ENCODE results near the gene TMIGD2. TPM values are rescaled to one million over a fixed set of nuclear protein-coding genes. Genes with fewer than 3 reads are reported as not detected.

Gene TMIGD2
- total RNA-seq, 1 experiment from 2014 or later: not detected

DNA sequence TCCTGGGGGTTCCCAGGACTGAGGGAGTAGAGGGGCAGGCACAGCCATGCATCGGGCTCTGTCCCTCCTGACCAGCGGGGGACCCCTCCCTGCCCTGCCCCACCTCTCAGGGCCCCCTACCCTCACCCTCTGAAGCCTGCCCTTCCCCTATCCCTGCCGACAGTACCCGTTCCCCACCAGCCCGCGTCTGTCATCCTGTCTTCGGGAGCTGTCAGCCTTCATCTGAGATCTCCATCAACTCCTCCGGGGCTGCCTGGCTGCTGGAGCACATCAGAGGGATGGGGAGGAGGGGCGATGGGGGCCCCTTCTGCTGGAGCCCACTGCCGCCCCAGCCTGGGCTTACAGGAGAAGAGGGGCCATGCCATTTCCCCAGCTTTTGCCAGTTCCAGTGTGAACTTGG, 29.3 kb downstream of the TMIGD2 start:
- ATAC-seq (no peak), DNase-seq (no peak)
- H3K79me2 ChIP-seq (ENCODE audit: low read length): no peaks in the 10 kb centered on the region
- no peaks in the 10 kb centered on the region for H3K9me2 ChIP-seq (replicated peaks; ENCODE audit: low read length)
- peaks cover 2% of the 10 kb centered on the region; the same call in 1 of the 2 replicates for H3K36me3 ChIP-seq (ENCODE audit: low read depth, low read length)
- no peak overlapping the region for H3K27ac ChIP-seq (ENCODE audit: low read length)
- H3K9me3 ChIP-seq (ENCODE audit: low read length): no peaks in the 10 kb centered on the region
- no peak overlapping the region for H3K4me2 ChIP-seq (ENCODE audit: low read length)
- H2AFZ ChIP-seq (ENCODE audit: low read length): no peak overlapping the region
- ChIA-PET POLR2A (ENCODE audit: unreplicated experiment) (no interaction called here), CTCF (no interaction called here)
- BruUV-seq (replicated peaks): no TSS peak
- TF ChIP-seq EZH2 (IDR thresholded peaks at IDR 0.05; ENCODE audit: low read length, unreplicated experiment): no peak
- TF ChIP-seq, protein P1, sequence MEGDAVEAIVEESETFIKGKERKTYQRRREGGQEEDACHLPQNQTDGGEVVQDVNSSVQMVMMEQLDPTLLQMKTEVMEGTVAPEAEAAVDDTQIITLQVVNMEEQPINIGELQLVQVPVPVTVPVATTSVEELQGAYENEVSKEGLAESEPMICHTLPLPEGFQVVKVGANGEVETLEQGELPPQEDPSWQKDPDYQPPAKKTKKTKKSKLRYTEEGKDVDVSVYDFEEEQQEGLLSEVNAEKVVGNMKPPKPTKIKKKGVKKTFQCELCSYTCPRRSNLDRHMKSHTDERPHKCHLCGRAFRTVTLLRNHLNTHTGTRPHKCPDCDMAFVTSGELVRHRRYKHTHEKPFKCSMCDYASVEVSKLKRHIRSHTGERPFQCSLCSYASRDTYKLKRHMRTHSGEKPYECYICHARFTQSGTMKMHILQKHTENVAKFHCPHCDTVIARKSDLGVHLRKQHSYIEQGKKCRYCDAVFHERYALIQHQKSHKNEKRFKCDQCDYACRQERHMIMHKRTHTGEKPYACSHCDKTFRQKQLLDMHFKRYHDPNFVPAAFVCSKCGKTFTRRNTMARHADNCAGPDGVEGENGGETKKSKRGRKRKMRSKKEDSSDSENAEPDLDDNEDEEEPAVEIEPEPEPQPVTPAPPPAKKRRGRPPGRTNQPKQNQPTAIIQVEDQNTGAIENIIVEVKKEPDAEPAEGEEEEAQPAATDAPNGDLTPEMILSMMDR (conservative IDR thresholded peaks at IDR 0.05; ENCODE audit: low read depth, low read length): no peak
- no peak for TF ChIP-seq EZH2phosphoT487 (IDR thresholded peaks at IDR 0.05; ENCODE audit: borderline replicate concordance, low read length)
- no peaks in the 10 kb centered on the region for H4K20me1 ChIP-seq (ENCODE audit: low read length)
- no peaks in the 10 kb centered on the region for H3K27me3 ChIP-seq (ENCODE audit: low read length)
- no peaks in the 10 kb centered on the region for H3F3A ChIP-seq (ENCODE audit: low read length, unreplicated experiment)
- no peaks in the 10 kb centered on the region for H3K4me1 ChIP-seq (ENCODE audit: insufficient read depth, low read length)
- no peak overlapping the region for H3K9ac ChIP-seq (ENCODE audit: low read length)
- no peak overlapping the region for H3K4me3 ChIP-seq (ENCODE audit: low read length)
- intact Hi-C loops (cut with micrococcal nuclease): no loop called here

DNA sequence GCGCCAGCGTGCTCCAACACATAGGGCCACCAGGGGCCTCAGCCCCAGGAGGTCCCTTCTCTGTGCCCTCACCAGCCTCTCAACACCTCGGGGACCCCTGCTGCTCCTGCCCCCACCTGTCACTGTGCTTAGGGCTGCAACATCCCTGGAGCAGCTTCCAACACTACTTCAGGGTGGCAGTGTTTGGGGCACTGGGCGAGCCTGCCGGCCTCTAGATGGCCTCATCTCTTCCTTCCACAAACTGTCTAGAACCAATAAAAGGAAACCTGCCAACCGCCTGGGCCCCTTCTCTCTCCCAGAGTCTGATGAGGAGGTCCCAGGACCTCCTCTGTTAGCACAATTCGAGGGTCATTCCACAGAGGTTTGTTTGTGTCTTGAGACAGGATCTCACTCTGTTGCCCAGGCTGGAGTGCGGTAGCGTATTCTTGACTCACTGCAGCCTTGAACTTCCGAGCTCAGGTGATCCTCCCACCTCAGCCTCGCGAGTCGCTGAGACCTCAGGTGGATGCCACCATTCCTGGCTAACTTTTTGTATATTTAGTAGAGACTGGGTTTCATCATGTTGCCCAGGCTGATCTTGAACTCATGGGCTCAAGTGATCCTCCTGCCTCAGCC, 33.3 kb downstream of the TMIGD2 start:
- Histone ChIP-seq H2AFZ (ENCODE audit: low read length) (no peak overlapping the region), H3K9ac (ENCODE audit: low read length) (no peak overlapping the region), H3F3A (ENCODE audit: low read length, unreplicated experiment) (no peaks in the 10 kb centered on the region), H3K4me1 (ENCODE audit: insufficient read depth, low read length) (no peaks in the 10 kb centered on the region), H3K36me3 (ENCODE audit: low read depth, low read length) (peaks cover 5% of the 10 kb centered on the region; the same call in 1 of the 2 replicates), H3K9me3 (ENCODE audit: low read length) (no peaks in the 10 kb centered on the region), H3K9me2 (replicated peaks; ENCODE audit: low read length) (no peaks in the 10 kb centered on the region), H3K27me3 (ENCODE audit: low read length) (no peaks in the 10 kb centered on the region), H3K27ac (ENCODE audit: low read length) (no peak overlapping the region), H3K79me2 (ENCODE audit: low read length) (no peaks in the 10 kb centered on the region), H4K20me1 (ENCODE audit: low read length) (no peaks in the 10 kb centered on the region), H3K4me3 (ENCODE audit: low read length) (no peak overlapping the region), H3K4me2 (ENCODE audit: low read length) (no peak overlapping the region)
- ATAC-seq (no peak), DNase-seq (no peak)
- TF ChIP-seq EZH2 (IDR thresholded peaks at IDR 0.05; ENCODE audit: low read length, unreplicated experiment) (no peak), EZH2phosphoT487 (IDR thresholded peaks at IDR 0.05; ENCODE audit: borderline replicate concordance, low read length) (no peak)
- TF ChIP-seq, protein P1 (conservative IDR thresholded peaks at IDR 0.05; ENCODE audit: low read depth, low read length): no peak
- ChIA-PET POLR2A (ENCODE audit: unreplicated experiment) (no interaction called here), CTCF (no interaction called here)
- no TSS peak for BruUV-seq (replicated peaks)
- intact Hi-C loops (cut with micrococcal nuclease): loop anchor here (5.0 kb wide), 1 partner anchor 83 kb away; no protein-coding TSS in a partner anchor
